MM.1S (cell line): ENCODE results near the gene FGF12.

Source experiments
- DNase-seq: peaks from one replicate; pipeline ENCODE4 v3.0.0-alpha.2; 2015
- H2AFZ ChIP-seq: fragments of 300-600 bp; sonication (generic); 2 replicates; pipeline ENCODE4 v1.6.0; 2016; ENCODE audit warnings: antibody characterized with exemption, low read length
- H3F3A ChIP-seq: fragments of 300-600 bp; sonication (generic); 2 replicates; pipeline ENCODE4 v1.6.1; 2016; ENCODE audit warnings: mild to moderate bottlenecking, antibody characterized with exemption, low read length, moderate library complexity, mixed read lengths; ENCODE audit not compliant: insufficient read depth
- H3K27ac ChIP-seq: fragments of 300-600 bp; sonication (generic); 2 replicates; pipeline ENCODE4 v1.5.1; 2016; ENCODE audit warnings: mild to moderate bottlenecking, low read length
- H3K27me3 ChIP-seq: fragments of 300-600 bp; sonication (generic); replicated peaks from 2 replicates; pipeline ENCODE4 v1.6.0; 2016; ENCODE audit warnings: low read length; ENCODE audit not compliant: insufficient read depth
- H3K36me3 ChIP-seq: fragments of 300-600 bp; sonication (generic); replicated peaks from 2 replicates; pipeline ENCODE4 v1.6.1; 2016; ENCODE audit warnings: mild to moderate bottlenecking, low read length, mixed read lengths; ENCODE audit not compliant: insufficient read depth
- H3K4me1 ChIP-seq: fragments of 300-600 bp; sonication (generic); 2 replicates; pipeline ENCODE4 v1.6.1; 2016; ENCODE audit warnings: low read length, mixed read lengths
- H3K4me2 ChIP-seq: fragments of 300-600 bp; sonication (generic); 2 replicates; pipeline ENCODE4 v1.6.0; 2016; ENCODE audit warnings: low read depth, low read length
- H3K4me3 ChIP-seq: fragments of 300-600 bp; sonication (generic); 2 replicates; pipeline ENCODE4 v1.5.1; 2016; ENCODE audit warnings: low read length, mixed read lengths
- H3K79me2 ChIP-seq: fragments of 300-600 bp; sonication (generic); 2 replicates; pipeline ENCODE4 v1.6.1; 2016; ENCODE audit warnings: mixed run types, low read length, mixed read lengths
- H3K9ac ChIP-seq: fragments of 300-600 bp; sonication (generic); 2 replicates; pipeline ENCODE4 v1.6.1; 2016; ENCODE audit warnings: low read length, mixed read lengths
- H3K9me2 ChIP-seq: fragments of 300-600 bp; sonication (generic); replicated peaks from 2 replicates; pipeline ENCODE4 v1.6.1; 2016; ENCODE audit warnings: mild to moderate bottlenecking, low read length, mixed read lengths; ENCODE audit not compliant: insufficient read depth
- H3K9me3 ChIP-seq: fragments of 300-600 bp; sonication (generic); replicated peaks from 2 replicates; pipeline ENCODE4 v1.6.1; 2016; ENCODE audit warnings: mild to moderate bottlenecking, low read length, mixed read lengths; ENCODE audit not compliant: insufficient read depth
- H4K20me1 ChIP-seq: fragments of 300-600 bp; sonication (generic); 2 replicates; pipeline ENCODE4 v1.6.1; 2016; ENCODE audit warnings: mild to moderate bottlenecking, low read length, moderate library complexity, mixed read lengths; ENCODE audit not compliant: insufficient read depth
- EZH2 ChIP-seq: fragments of 300-600 bp; sonication (generic); optimal IDR thresholded peaks from 2 replicates; pipeline ENCODE3; 2017; ENCODE audit warnings: low read depth, mild to moderate bottlenecking, antibody characterized with exemption, low read length, mixed read lengths
- EZH2phosphoT487 ChIP-seq: fragments of 300-600 bp; sonication (generic); IDR thresholded peaks from 2 replicates; pipeline ENCODE4 v1.6.1; 2018; ENCODE audit warnings: antibody characterized with exemption, low read length
- TF ChIP-seq, protein P1 (sequence below): fragments of 300-600 bp; sonication (generic); IDR thresholded peaks from 2 replicates; pipeline ENCODE4 v1.5.1; 2016; ENCODE audit warnings: antibody characterized with exemption, low read length, mixed read lengths

FGF12 gene

DNA sequence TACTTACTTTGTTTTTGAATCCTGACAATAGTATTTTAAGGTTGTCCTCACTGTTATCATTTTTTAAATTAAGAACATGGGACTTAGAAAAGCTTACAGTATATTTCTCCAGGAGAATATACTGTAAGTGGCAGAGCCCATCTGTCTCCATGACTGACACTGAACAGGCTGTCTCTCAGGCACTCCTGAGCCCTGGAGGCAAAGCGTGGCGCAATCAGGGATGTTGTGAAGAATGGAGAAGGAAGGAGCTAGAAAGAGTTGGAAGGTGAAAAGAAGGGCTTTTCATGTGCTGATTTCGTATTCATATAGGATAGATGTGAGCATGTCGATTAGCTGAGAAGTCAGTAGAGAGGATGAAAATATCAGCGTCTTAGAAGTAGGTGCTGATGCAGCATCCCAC is 41.5 kb downstream of the FGF12 start:
- H3K9me2 ChIP-seq = no peaks in the 10 kb centered on the region
- DNase-seq = no peak
- no peaks in the 10 kb centered on the region for H3K4me1 ChIP-seq

DNA sequence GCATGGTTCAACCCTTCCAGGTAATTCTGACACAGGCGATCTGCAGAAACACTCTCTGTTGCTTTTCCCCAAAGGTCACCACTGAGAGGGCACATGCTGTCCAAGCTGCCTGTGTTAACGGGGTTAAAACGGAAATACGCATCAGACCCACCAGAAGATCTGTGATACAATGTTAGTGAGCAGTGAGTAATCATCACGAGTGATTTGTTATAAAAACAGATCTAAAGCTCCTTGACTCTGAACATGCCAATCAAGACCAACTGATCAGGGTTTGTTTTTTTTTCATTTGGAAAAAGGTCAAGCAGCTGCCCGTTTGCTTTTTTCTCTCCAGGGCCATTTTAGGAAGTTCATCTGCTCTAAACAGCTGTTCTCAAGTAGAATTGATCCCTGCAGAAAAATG is 43.2 kb downstream of the FGF12 start:
- Histone ChIP-seq H3K79me2 (no peaks in the 10 kb centered on the region), H3K9me3 (no peaks in the 10 kb centered on the region), H3K27me3 (no peaks in the 10 kb centered on the region), H3K27ac (no peak overlapping the region), H3K4me3 (no peak overlapping the region), H3K4me1 (no peaks in the 10 kb centered on the region), H4K20me1 (no peaks in the 10 kb centered on the region), H2AFZ (no peak overlapping the region), H3F3A (no peaks in the 10 kb centered on the region), H3K9me2 (no peaks in the 10 kb centered on the region), H3K4me2 (no peak overlapping the region), H3K36me3 (no peaks in the 10 kb centered on the region), H3K9ac (no peak overlapping the region)
- DNase-seq = no peak
- no peak for TF ChIP-seq EZH2phosphoT487

More for the DNA sequence above, 41.5 kb downstream of the FGF12 start:
- Histone ChIP-seq H3K36me3 (no peaks in the 10 kb centered on the region), H3K4me3 (no peak overlapping the region), H2AFZ (no peak overlapping the region), H3K79me2 (no peaks in the 10 kb centered on the region), H3K27me3 (no peaks in the 10 kb centered on the region), H3K4me2 (no peak overlapping the region), H3K9ac (no peak overlapping the region), H4K20me1 (no peaks in the 10 kb centered on the region), H3K9me3 (no peaks in the 10 kb centered on the region), H3F3A (no peaks in the 10 kb centered on the region), H3K27ac (no peak overlapping the region)
- TF ChIP-seq, protein P1, sequence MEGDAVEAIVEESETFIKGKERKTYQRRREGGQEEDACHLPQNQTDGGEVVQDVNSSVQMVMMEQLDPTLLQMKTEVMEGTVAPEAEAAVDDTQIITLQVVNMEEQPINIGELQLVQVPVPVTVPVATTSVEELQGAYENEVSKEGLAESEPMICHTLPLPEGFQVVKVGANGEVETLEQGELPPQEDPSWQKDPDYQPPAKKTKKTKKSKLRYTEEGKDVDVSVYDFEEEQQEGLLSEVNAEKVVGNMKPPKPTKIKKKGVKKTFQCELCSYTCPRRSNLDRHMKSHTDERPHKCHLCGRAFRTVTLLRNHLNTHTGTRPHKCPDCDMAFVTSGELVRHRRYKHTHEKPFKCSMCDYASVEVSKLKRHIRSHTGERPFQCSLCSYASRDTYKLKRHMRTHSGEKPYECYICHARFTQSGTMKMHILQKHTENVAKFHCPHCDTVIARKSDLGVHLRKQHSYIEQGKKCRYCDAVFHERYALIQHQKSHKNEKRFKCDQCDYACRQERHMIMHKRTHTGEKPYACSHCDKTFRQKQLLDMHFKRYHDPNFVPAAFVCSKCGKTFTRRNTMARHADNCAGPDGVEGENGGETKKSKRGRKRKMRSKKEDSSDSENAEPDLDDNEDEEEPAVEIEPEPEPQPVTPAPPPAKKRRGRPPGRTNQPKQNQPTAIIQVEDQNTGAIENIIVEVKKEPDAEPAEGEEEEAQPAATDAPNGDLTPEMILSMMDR = no peak
- TF ChIP-seq EZH2 = no peak
- no peak for TF ChIP-seq EZH2phosphoT487

DNA sequence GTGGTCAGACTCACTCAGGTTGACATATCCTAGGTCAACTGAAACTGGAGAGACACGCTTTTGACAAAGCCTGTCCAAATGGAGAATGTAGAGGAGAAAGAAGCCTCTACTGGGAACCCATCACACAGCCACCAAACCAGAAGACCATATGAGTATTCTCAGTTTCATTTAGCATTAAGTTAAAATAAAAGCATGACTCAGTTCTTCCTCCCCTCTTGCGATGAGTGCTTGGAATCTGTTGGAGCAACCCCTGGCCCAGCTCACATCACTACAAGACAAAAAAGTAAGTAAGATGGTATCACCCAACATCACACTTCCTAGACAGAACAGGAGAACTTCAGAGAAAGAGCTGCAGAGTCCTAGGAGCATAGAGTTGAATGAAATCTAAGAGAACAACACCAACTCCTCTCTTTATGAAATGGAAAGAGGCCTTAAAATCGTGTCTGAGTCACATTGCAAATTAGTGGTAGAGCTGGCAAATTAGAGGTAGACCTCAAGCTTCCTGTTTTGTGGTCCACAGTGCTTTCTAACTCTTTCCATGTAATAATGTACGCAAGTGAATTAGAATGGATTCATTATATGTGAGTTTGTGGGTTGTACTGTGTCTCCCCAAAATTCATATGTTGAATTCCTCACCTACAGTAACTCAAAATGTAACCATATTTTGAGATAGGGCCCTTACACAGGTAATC is 51.2 kb downstream of the FGF12 start:
- Histone ChIP-seq H2AFZ (no peak overlapping the region), H3K4me1 (no peaks in the 10 kb centered on the region), H3K27me3 (no peaks in the 10 kb centered on the region), H3K9ac (no peak overlapping the region), H3K36me3 (no peaks in the 10 kb centered on the region), H3F3A (no peaks in the 10 kb centered on the region), H3K79me2 (no peaks in the 10 kb centered on the region), H3K27ac (no peak overlapping the region), H3K4me2 (no peak overlapping the region), H3K4me3 (no peak overlapping the region), H3K9me2 (no peaks in the 10 kb centered on the region), H4K20me1 (no peaks in the 10 kb centered on the region), H3K9me3 (no peaks in the 10 kb centered on the region)
- no peak for TF ChIP-seq EZH2phosphoT487
- TF ChIP-seq, protein P1 = no peak
- no peak for TF ChIP-seq EZH2
- no peak for DNase-seq

DNA sequence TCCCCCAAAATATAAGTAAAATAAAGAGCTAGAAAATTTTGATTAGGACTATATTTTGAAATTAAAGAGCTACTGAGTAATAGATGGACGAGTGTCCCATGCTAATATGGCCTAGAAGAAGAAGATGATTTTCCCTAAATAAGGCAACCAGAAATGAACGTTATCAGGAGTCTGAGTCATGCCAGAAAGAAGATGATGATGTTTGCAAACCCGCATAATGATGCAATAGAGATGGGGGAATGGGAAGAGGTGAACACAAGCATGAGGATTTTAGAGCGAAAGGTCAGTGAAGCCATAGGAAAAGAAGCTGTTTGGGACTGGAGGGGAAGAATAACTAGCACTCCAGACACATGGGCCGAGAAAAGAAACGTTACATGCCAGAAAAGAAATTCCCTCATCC is 71.7 kb downstream of the FGF12 start:
- Histone ChIP-seq H3K9ac (no peak overlapping the region), H3K4me2 (no peak overlapping the region), H3K36me3 (no peaks in the 10 kb centered on the region), H3K4me1 (no peaks in the 10 kb centered on the region), H3K79me2 (no peaks in the 10 kb centered on the region), H3K9me2 (no peaks in the 10 kb centered on the region), H4K20me1 (no peaks in the 10 kb centered on the region), H3K4me3 (no peak overlapping the region), H3K9me3 (no peaks in the 10 kb centered on the region), H3K27ac (no peak overlapping the region), H3F3A (no peaks in the 10 kb centered on the region), H3K27me3 (no peaks in the 10 kb centered on the region), H2AFZ (no peak overlapping the region)
- TF ChIP-seq EZH2phosphoT487 (no peak), EZH2 (no peak)
- TF ChIP-seq, protein P1 = no peak
- no peak for DNase-seq
